ENCODE results near the gene G6PC3. TPM values are rescaled to one million over a fixed set of nuclear protein-coding genes. Genes with fewer than 3 reads are reported as not detected.
"Not testable (repeated sequence)": the region's sequence is repeated elsewhere in the genome, so short reads cannot be mapped to it uniquely, and the experiment has no call there.

Gene G6PC3
- total RNA-seq, 1 donor from 2014 or later, result 30.4 TPM

DNA sequence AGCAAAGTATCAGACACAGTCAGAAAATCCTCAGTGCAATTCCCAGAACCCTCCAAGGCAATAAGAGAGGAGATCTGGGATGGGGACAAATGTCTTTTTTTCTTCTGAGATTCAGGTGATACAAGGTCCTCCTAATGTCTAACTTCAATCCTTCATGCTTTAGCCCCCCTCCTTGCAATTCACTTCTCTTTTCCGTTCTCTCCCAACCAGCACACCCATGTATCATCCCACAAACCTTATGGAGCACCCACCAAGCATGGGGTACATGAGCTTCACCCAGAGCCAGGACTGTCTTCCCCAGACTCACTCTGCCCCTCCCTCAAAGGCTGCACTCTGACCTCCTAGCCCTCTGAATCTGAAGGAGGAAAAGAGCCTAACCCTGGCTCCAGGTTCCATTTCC lies 42.8 kb downstream of the G6PC3 start:
- ATAC-seq, result no peak
- DNase-seq (ENCODE audit: missing footprints), result no peak
- intact Hi-C loops (cut with DNase I), result loop anchor here (5.0 kb wide), 1 partner anchor 41 kb away; the partner anchor contains the start of gene G6PC3

DNA sequence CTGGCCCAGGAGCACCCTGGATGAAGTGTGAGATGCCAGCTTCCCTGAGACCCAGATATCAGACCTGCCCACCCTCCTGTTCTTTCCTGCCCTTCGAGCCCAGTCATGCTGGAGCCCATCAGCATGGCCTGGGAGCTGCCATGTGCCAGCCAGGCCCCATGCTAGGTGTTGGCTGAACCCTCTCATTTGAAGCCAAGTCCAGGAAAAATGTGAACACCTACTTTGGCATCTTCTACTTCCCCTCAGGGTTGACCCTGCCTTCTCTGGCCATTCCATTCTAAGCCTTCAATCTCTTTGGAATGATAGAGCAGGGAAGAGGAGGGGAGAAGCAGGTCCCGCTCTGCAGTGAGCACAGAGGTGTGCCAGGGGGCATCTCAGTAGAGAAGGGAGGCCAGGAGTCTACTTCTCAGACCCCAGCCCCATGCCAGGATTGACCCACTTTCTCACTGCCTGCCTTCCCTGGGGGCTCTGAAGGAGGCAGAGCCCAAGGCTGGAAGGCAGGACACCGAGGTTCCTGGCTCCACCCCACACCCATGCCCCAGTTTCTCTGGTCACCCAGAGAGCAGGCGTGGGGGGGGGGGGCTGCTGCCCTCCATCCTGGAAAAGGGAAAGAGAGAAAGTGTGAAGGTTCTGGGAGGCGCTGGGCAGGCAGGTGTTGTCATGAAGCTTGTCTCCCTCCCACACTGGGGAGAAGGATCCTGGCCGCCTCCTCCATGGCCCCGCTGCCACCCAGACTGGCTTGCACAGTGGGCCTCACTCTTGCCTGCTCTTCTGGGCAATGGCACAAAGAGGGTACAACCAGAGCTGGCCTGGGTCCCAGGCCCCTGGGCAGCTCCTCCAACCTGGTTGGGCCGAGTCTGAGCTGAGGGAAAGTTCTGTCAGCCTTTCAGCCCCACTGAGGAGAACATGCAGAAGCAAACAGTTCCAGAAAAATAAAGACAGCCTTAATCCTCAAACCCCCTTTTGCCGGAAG lies 43.6 kb downstream of the G6PC3 start:
- intact Hi-C loops (cut with DNase I), result loop anchor here (5.0 kb wide), 1 partner anchor 42 kb away; the partner anchor contains the start of gene G6PC3
- DNase-seq (ENCODE audit: missing footprints), result no peak
- ATAC-seq, result no peak

DNA sequence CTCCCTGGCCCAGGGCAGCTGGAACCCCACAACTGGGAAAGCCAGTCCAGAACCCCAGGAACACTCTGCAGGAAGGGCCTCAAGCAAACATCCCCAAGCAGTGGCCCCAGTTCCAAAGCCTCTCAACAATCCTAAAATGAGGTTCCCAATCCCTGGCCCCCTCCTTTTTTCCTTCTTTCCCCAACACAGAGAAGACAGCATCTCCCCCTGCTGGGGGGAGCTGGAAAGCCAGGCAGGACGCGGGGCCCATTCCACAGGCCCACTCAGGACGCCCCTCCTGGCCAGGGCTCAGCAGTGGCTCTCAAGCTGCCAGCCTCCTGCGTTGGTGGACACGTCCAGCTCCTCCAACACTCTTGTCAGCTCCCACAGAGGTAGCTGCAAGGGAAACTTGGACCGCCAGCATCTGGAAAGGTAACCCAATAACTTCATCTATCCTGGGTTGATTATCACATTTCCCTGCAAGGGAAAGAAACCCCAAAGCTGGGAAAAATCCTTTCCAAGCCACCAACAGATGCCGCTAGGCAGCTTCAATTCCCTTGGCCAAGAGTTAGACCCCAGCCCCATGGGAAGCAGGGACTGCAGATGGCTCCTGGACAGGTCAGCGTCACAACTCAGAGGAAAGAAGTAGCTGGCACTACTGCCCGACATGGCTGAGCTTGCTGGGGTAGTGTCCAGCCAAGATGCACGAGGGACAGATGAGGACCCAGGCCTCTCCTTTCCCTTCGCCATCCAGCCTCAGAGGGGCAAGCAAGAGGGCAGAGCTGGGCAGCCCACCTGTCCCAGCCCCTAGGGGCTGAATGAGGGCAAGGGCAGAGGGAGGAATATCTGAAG lies 45.3 kb downstream of the G6PC3 start:
- intact Hi-C loops (cut with DNase I), result no loop called here
- DNase-seq (ENCODE audit: missing footprints) (no peak), ATAC-seq (no peak)

DNA sequence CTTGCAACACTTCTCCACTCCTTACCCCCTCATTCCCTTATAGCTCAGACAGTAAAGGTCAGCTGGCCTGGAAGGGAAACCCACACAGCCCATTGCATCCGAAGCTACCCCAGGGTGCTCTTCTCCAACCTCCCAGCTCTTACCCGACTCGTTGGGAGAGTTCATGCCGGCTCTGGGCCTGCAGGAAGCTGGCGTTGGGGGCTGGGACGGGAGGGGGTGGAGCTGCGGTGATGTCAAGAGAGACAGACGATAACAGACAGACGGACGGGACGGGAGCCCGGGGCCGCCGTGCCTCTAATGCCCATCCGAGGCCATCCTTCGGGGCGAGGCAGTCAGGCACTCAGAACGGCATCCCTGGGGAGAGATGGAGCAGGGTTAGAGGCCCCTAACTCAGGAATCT lies 46.8 kb downstream of the G6PC3 start:
- no peak for DNase-seq (ENCODE audit: missing footprints)
- intact Hi-C loops (cut with DNase I), result no loop called here

DNA sequence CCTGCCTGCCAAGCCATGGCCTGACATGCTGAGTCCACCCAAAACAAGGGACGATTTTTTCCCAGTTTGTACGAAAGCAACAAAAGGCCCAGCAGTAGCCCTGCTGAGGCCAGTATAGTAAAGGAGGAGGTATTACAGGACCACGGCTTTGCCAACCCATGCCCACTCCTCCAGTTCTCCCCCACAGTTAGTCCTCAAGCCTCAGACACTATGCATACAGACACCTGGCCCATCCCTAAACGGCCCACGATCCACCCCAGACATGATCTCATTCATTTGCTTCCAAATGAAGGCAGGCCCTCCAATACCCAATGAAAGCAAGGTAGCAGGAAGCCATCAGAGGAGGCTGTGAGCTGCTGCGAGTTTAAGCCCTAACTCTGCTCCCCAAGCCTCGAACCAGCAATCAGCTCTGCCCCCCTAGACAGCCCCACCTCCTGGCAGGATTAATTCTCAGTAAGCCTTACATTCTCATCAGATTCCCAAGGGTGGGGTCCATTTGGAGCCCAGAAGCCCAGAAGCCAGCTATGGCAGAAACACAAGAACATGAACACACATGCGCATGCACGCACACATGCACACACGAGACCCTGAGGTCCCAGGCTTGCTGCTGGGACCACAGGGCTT lies 48.0 kb downstream of the G6PC3 start:
- intact Hi-C loops (cut with DNase I), result no loop called here
- DNase-seq (ENCODE audit: missing footprints), result no peak
- ATAC-seq, result no peak

More for the DNA sequence above, 46.8 kb downstream of the G6PC3 start:
- no peak for ATAC-seq

DNA sequence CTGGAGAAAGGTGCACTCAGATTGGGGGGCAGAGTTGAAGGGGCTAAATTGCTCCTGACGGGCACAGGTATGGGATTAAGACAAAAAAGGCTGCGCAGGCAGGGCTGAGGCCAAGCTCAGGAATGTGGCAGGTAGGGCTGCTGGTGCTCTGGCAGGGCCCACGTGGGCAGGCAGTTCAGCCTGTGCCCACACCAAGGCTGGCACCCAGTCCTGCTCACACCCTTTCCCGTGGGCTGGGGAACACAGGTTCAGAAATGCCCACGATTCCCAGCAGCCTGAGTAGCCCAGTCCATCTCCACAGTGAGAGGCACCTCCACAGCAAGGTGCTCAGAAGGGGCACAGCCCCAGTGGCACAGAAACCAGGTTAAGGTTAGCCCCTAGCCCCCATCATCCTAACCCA lies 48.5 kb downstream of the G6PC3 start:
- intact Hi-C loops (cut with DNase I), result no loop called here
- ATAC-seq (no peak), DNase-seq (ENCODE audit: missing footprints) (no peak)

DNA sequence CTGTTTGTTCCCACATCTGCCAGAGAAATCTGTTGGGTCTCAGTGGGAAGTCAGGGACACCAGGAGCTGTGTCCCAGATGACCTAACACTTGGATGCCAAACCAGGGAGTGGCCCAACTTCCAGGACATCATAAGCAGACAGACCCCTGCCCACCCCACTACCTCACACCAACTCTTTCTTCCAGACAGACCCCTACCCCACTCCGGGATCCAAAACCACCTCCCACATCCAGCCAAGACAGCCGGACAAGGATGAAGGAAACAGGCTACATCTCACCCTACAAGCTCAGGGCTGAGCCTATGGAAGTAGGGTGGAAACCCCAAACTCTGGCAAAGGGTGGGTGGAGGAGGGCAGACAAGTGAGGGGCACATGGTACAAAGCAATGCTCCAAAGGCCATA lies 49.3 kb downstream of the G6PC3 start:
- DNase-seq (ENCODE audit: missing footprints) (no peak), ATAC-seq (no peak)
- intact Hi-C loops (cut with DNase I), result loop anchor here (5.0 to 10.0 kb wide), 2 partner anchors 55 to 107 kb away; partner anchors contain the start of genes ASB16 and TMEM101

DNA sequence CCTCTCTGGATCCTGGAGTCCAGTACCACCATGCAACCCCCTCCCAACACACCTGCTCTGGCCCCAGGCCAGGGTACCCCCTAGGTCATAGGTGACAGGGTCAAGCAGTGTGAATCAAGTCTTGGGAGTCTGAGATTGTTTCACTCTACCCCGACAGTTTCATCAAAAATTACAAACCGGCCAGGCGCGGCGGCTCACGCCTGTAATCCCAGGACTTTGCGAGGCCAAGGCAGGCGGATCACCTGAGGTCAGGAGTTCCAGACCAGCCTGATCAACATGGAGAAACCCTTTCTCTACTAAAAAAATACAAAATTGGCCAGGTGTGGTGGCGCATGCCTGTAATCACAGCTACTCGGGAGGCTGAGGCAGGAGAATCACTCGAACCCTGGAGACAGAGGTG lies 49.7 kb downstream of the G6PC3 start:
- not testable (repeated sequence) for ATAC-seq; DNase-seq (ENCODE audit: missing footprints)
- intact Hi-C loops (cut with DNase I), result loop anchor here (5.0 to 10.0 kb wide), 2 partner anchors 55 to 108 kb away; partner anchors contain the start of genes ASB16 and TMEM101

DNA sequence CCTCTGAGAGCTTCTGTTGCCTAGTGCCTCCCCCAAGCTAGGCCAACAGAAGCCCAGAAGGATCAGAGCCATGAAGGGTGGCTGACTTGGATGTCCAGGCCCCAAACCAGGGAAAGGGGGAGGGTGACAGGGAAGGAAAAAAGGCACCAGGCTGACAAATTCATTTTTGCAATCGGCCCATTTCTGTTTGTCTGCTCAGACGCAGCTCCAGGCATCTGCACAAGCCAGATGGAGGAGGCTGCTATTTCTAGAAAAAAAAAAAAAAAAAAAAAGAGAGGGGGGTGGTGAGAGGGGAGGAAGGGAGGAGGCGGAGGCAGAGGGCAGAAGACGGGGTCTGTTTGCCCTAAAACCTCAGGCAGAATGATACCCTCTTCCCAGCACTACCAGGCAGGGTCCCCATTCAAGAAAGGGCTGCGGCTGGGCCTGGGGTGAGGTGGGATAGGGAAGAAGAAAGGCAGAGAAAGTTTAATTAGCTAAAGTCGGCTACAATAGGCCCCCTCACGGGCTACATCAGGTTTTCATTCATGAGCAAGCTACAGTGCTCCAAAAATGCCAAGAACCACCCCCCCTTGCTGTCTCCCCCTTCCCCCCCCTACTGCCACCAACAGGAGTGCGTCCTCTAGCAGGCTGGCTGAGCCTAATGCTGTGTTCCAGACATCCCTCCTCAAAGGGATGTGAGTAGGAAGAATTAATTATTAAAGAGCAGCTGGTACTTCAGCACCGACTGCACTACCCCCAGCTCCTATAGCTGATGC lies 50.5 kb downstream of the G6PC3 start:
- ATAC-seq (no peak), DNase-seq (ENCODE audit: missing footprints) (no peak)
- intact Hi-C loops (cut with DNase I), result loop anchor here (5.0 to 10.0 kb wide), 2 partner anchors 54 to 109 kb away; partner anchors contain the start of genes ASB16 and TMEM101

DNA sequence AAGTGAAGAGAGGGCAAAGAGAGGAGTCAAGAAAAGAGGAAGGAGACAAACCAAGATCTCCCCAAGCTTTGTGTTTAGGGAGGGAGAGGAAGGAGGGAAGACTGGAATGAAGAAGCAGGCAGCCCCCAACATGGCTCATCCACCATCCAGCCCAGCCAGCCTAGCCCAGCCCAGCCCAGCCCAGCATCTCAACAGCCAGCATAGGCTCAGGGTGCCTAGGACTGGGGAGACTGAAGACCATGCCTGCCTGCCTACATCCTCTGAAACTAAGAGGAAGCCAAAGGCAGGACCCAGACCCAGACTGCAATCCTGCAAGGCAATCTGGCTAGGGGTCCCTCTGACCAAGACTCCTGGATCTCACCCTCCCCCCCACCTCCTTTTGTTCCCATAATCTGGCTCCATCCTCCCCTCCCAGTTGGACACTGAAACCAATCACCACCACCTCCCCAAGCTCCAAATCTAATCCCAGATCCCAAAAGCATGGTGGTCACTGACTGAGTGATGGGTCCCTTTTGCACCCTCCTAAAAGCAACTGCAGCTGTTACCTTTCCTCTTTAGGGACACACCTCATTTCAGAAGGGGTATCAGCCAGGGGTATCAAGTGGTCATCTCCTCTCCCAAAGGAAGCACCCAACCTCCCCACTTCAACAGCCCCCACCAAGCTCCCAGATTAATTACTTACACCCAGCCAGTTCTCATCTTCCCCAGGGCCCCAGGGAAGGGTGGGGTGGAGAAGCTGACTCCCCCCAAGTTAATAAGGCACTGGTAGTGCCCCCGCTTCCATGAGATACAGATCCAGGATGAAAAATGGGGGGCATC lies 51.7 kb downstream of the G6PC3 start:
- ATAC-seq (no peak), DNase-seq (ENCODE audit: missing footprints) (no peak)
- intact Hi-C loops (cut with DNase I), result loop anchor here (2.0 to 10.0 kb wide), 3 partner anchors 51 to 110 kb away; partner anchors contain the start of genes ASB16, G6PC3 and TMEM101

DNA sequence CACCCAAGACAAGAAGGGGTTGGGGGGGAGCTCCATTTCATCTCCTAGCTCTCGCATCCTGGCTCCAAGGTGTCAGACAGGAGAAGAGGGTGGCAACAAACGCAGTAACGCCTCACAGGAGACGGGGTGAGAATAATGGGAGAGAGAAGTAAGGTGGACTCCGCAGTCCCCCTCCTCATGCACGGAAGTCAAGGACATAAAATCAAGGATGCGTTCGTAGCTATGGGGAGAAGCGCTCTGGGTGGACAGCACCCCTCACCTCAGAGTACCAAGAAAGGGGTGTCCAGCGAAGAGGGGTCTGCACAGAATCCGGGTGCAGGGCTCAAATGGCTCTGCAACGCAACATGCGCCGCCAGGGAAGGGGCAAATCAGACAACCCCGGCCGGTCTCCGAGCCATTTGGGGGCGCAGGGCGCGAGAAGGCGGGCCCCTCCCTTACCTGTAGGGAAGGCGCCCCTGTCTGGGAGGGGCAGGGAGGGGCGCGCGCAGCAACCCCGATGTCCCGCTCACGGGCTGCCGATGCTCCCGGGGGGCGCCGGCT lies 52.4 kb downstream of the G6PC3 start:
- DNase-seq (ENCODE audit: missing footprints) (no peak), ATAC-seq (no peak)
- intact Hi-C loops (cut with DNase I), result loop anchor here (2.0 to 10.0 kb wide), 3 partner anchors 52 to 111 kb away; partner anchors contain the start of genes ASB16, G6PC3 and TMEM101

DNA sequence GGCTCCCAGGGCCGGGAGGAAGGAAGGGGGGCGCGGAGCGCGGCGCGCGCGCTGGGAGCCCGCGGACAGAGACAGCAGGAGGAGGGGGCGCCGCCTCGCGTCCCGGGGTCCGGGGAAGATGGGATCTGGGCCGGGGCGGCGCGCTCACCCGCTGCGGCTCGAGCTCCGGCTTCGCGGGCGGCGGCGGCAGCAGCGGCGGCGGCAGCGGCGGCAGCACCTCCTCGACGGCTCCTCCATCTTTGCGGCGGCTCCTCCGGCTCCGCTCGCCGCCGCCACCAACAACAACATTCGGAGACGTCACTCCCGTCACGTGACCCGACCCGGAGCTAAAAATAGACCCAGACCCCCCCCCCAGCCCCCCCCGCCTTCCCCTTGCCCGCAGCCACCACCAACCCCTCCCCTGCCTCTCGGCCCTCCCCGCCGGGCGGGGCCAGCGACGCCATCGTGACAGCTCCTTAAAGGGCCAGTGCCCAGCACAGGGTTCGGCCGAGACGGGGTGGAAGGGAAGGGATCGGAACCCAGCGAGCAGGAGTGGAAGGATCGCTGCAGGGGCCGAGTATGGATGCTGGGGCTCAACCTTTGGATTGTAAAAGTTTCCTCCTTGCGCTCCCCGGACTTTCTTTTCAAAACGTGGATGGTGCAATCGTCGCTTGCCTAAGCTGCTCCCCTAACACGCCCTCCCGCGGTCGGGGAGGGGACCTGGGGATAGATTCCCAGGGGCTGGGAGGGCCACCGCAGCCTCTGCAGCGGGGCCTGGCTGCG lies 53.0 kb downstream of the G6PC3 start, which contains the start of gene HDAC5:
Gene HDAC5, minus strand, starts transcription at position 286 of the 762 bp plus-strand sequence. CDS start 6,126 bp downstream, outside the sequence.
- ATAC-seq (peak; percentile 97), DNase-seq (ENCODE audit: missing footprints) (peak; percentile 99)
- intact Hi-C loops (cut with DNase I), result loop anchor here (2.0 to 10.0 kb wide), 3 partner anchors 51 to 111 kb away; partner anchors contain the start of genes ASB16, G6PC3 and TMEM101

DNA sequence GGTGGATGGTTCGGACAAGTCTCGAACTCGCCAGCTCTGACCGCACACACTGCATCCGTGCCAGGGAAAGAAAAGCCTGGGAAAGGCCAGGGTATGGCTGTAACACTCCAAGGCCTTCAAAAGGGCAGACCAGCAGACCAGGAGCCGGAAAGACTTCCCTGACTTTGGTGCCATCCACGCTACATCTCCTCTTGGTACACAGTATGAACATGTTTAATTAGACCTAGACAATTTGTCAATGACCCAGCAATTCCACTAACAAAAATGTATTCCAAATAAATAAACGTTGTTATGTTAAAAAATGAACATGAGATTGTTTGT lies 53.5 kb downstream of the G6PC3 start:
- no peak for DNase-seq (ENCODE audit: missing footprints)

More for the DNA sequence above, 53.5 kb downstream of the G6PC3 start:
- no peak for ATAC-seq
- intact Hi-C loops (cut with DNase I), result loop anchor here (5.0 to 10.0 kb wide), 2 partner anchors 51 to 112 kb away; partner anchors contain the start of genes ASB16 and TMEM101
